ENCODE measurements around the gene TMEM30A. TPM values are rescaled to one million over a fixed set of nuclear protein-coding genes. Genes with fewer than 3 reads are reported as not detected.

TMEM30A gene
- total RNA-seq, 1 donor from 2014 or later, result 118 TPM

GRCh38 chr6:75233092-75233615 lies 51.4 kb downstream of the TMEM30A start:
- DNase-seq (ENCODE audit: low read depth) (no peak), FAIRE-seq (no peak)
- H3K4me3 ChIP-seq (ENCODE audit: low read depth, low read length), result no peak overlapping the region
- H3K27me3 ChIP-seq (ENCODE audit: control insufficient read depth, insufficient read depth, low read length), result no peaks in the 10 kb centered on the region
- no peak for TF ChIP-seq CTCF (IDR thresholded peaks at IDR 0.05; ENCODE audit: insufficient read depth, low read length, severe bottlenecking)
- H3K36me3 ChIP-seq (ENCODE audit: control insufficient read depth, insufficient read depth, low read length), result peaks cover 3% of the 10 kb centered on the region

- Histone ChIP-seq H3K36me3 (ENCODE audit: control insufficient read depth, insufficient read depth, low read length) (no peaks in the 10 kb centered on the region), H3K4me3 (ENCODE audit: low read depth, low read length) (no peak overlapping the region), H3K27me3 (ENCODE audit: control insufficient read depth, insufficient read depth, low read length) (no peaks in the 10 kb centered on the region)
- FAIRE-seq (no peak), DNase-seq (ENCODE audit: low read depth) (peak; percentile 52)
- peak; percentile 61 for TF ChIP-seq CTCF (IDR thresholded peaks at IDR 0.05; ENCODE audit: insufficient read depth, low read length, severe bottlenecking)
Observed at GRCh38 chr6:75230484-75231325, 53.9 kb downstream of the TMEM30A start.

- TF ChIP-seq CTCF (IDR thresholded peaks at IDR 0.05; ENCODE audit: insufficient read depth, low read length, severe bottlenecking), result no peak
Observed at GRCh38 chr6:75224303-75224926, 60.2 kb downstream of the TMEM30A start.

GRCh38 chr6:75223428-75223827 lies 61.2 kb downstream of the TMEM30A start:
- Histone ChIP-seq H3K36me3 (ENCODE audit: control insufficient read depth, insufficient read depth, low read length) (no peaks in the 10 kb centered on the region), H3K27me3 (ENCODE audit: control insufficient read depth, insufficient read depth, low read length) (no peaks in the 10 kb centered on the region), H3K4me3 (ENCODE audit: low read depth, low read length) (no peak overlapping the region)
- TF ChIP-seq CTCF (IDR thresholded peaks at IDR 0.05; ENCODE audit: insufficient read depth, low read length, severe bottlenecking), result no peak
- DNase-seq (ENCODE audit: low read depth), result no peak
- no peak for FAIRE-seq

More at GRCh38 chr6:75224303-75224926, 60.2 kb downstream of the TMEM30A start:
- no peaks in the 10 kb centered on the region for H3K27me3 ChIP-seq (ENCODE audit: control insufficient read depth, insufficient read depth, low read length)
- H3K36me3 ChIP-seq (ENCODE audit: control insufficient read depth, insufficient read depth, low read length), result no peaks in the 10 kb centered on the region
- no peak for DNase-seq (ENCODE audit: low read depth)
- no peak overlapping the region for H3K4me3 ChIP-seq (ENCODE audit: low read depth, low read length)
- peak; percentile 40 for FAIRE-seq

GRCh38 chr6:75222261-75222660 lies 62.3 kb downstream of the TMEM30A start:
- no peak for FAIRE-seq
- no peak for DNase-seq (ENCODE audit: low read depth)

More at GRCh38 chr6:75222261-75222660, 62.3 kb downstream of the TMEM30A start:
- no peak overlapping the region for H3K4me3 ChIP-seq (ENCODE audit: low read depth, low read length)
- H3K36me3 ChIP-seq (ENCODE audit: control insufficient read depth, insufficient read depth, low read length), result no peaks in the 10 kb centered on the region
- TF ChIP-seq CTCF (IDR thresholded peaks at IDR 0.05; ENCODE audit: insufficient read depth, low read length, severe bottlenecking), result no peak
- H3K27me3 ChIP-seq (ENCODE audit: control insufficient read depth, insufficient read depth, low read length), result no peaks in the 10 kb centered on the region

Data from bronchial epithelial cell (primary cell).